Testis (tissue), 3 donors: ENCODE measurements around the gene GALNT18. TPM values are rescaled to one million over a fixed set of nuclear protein-coding genes. Genes with fewer than 3 reads are reported as not detected.
A peak's percentile ranks its signal among the peaks of the same experiment; 100 is the strongest.

Experiments used
- DNase-seq: peaks from one replicate; pipeline ENCODE4 v3.0.0-alpha.2; 2019
- H3K27ac ChIP-seq, 2 donors: fragments of 200-600 bp; sonication (generic); one replicate each; pipeline ENCODE4 v1.5.1; 2019
- H3K27me3 ChIP-seq: fragments of 200-600 bp; sonication (generic); one replicate; pipeline ENCODE4 v1.5.1; 2019
- H3K36me3 ChIP-seq: fragments of 200-600 bp; sonication (generic); one replicate; pipeline ENCODE4 v1.5.1; 2017; ENCODE audit warnings: low read depth; ENCODE audit errors: missing control alignments
- H3K4me1 ChIP-seq: fragments of 200-600 bp; sonication (generic); one replicate; pipeline ENCODE4 v1.5.1; 2019
- H3K4me3 ChIP-seq, 2 donors: fragments of 200-600 bp; sonication (generic); one replicate each; pipeline ENCODE4 v1.5.1; 2017 to 2019
- H3K9me3 ChIP-seq: fragments of 200-600 bp; sonication (generic); one replicate; pipeline ENCODE4 v1.5.1; 2017
- CTCF ChIP-seq, 3 experiments: fragments of 450-650 bp in 2 of 3; fragments of 200-600 bp in 1 of 3; sonication (generic) in 1 of 3; IDR thresholded peaks; one replicate each; pipeline ENCODE4 v1.5.1; 2016 to 2019; ENCODE audit warnings: antibody characterized with exemption in 3 of 3, mild to moderate bottlenecking in 2 of 3, moderate library complexity in 1 of 3
- POLR2A ChIP-seq: fragments of 450-650 bp; IDR thresholded peaks from one replicate; pipeline ENCODE4 v1.6.1; 2017; ENCODE audit warnings: antibody characterized with exemption, mild to moderate bottlenecking, moderate library complexity
- WGBS, 2 donors: methylation state at CpG; one replicate each; pipeline ENCODE4 v1.1.5; 2018; 5-methylcytosine and 5-hydroxymethylcytosine counted together
- intact Hi-C: fragments of 100-400 bp; cut with DNase I; formaldehyde crosslinking; loops from one replicate; pipeline ENCODE4 v1.15.1; 2023; ENCODE audit warnings: low total_unique reads
- polyA plus RNA-seq: library from polyadenylated mRNA; stranded (reverse); fragments of 350-450 nt; fragmentation: Illumina TruSeq; extraction: RNeasy Lipid Tissue Mini Kit (QIAGEN cat#74804); gene quantifications from one replicate; pipeline ENCODE4 v1.2.3, GENCODE V29; 2014; ENCODE audit warnings: low read depth, low replicate concordance; ENCODE audit not compliant: insufficient read depth
- total RNA-seq, 2 donors: library from RNA; depleted of rRNA; stranded (reverse); fragments of >200 nt; gene quantifications; one replicate each; pipeline ENCODE4 v1.2.3, GENCODE V29; 2016

Gene GALNT18
- total and polyA plus RNA-seq, 3 donors from 2014 or later, result 39.2 to 106 (median 73.9) TPM

DNA sequence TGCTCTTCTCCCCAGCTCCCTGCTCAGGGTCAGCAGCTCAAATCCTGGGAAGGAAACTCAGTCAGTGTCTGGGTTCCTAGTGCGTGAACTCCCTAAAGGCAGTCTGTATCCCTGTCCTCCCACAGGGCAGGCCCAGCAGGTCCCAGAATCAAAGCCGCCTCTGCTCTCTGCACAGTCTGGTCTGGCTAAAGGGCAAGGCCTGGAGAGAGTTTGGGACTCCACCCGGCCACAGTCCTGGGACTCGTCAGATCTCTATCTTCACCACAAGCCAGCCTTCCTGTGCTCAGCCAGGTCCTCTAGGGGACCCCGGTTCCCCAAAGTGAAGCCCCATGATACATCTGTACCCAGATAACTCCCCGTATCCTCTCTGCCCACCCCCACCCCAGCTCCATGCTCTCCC, 212.6 kb downstream of the GALNT18 start:
- H3K4me3 ChIP-seq, result no peak overlapping the region
- intact Hi-C loops, result no loop called here
- no peaks in the 10 kb centered on the region for H3K36me3 ChIP-seq
- TF ChIP-seq CTCF (IDR thresholded peaks at IDR 0.05), result no peak
- TF ChIP-seq POLR2A, result no peak
- WGBS, 2 donors, result 27 to 35% methylated on average over 6 of the region's 6 CpGs
- H3K27ac ChIP-seq, result peak overlapping the region; percentile 22 to 75
- peaks cover 50% of the 10 kb centered on the region for H3K4me1 ChIP-seq
- DNase-seq, result no peak
- no peaks in the 10 kb centered on the region for H3K27me3 ChIP-seq
- H3K9me3 ChIP-seq, result no peaks in the 10 kb centered on the region

DNA sequence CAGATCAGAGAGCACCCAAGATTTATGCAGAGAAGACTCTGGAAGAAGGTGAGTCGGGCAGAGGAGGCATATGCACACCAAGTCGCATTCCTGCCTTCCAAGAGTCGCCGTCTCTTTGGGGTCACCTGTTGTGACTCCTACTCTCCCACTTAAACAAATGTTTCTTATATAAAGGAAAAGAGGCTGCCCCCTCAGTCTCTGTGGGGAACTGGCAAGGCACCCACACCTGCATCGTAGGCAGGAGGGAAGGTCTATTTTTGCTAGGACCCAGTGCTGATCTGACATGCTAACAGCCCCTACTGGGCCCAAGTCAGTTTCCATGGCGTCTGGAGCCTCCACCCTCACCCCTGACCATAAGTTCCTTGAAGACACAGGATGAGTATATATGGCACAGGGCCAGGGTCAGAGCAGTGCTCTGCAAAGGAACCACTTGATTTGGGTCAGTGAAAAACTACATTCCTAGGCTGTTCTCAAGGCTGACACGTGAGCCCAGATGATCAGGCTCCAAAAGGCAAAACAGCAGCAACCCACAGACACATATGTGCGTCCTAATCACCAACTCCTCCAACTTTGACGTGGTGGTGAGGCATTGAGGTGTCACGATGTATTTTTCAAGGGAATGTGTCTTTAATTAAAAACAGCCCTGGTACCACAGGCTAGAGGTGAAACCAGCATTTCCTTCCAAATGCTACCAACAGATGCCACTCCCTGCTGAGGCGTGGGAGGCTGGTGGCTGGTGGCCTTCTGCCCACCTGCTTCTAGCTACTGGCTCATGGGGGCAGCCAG, 213.2 kb downstream of the GALNT18 start:
- intact Hi-C loops, result no loop called here
- no peaks in the 10 kb centered on the region for H3K36me3 ChIP-seq
- 49 to 57% methylated on average over 11 of the region's 11 CpGs for WGBS, 2 donors
- no peak for TF ChIP-seq CTCF (IDR thresholded peaks at IDR 0.05)
- TF ChIP-seq POLR2A, result no peak
- no peaks in the 10 kb centered on the region for H3K9me3 ChIP-seq
- H3K4me3 ChIP-seq, result no peak overlapping the region
- DNase-seq, result peak; percentile 67
- H3K4me1 ChIP-seq, result peaks cover 50% of the 10 kb centered on the region
- peak overlapping the region; percentile 22 to 75 for H3K27ac ChIP-seq
- H3K27me3 ChIP-seq, result no peaks in the 10 kb centered on the region

GRCh38 chr11:11407763-11408084, 214.1 kb downstream of the GALNT18 start:
- intact Hi-C loops, result no loop called here
- Histone ChIP-seq H3K27me3 (no peaks in the 10 kb centered on the region), H3K9me3 (no peaks in the 10 kb centered on the region), H3K4me1 (peaks cover 50% of the 10 kb centered on the region), H3K4me3 (no peak overlapping the region), H3K36me3 (no peaks in the 10 kb centered on the region), H3K27ac (peak overlapping the region in 1 of 2 donors; percentile 75)
- no peak for TF ChIP-seq CTCF (IDR thresholded peaks at IDR 0.05)
- no peak for TF ChIP-seq POLR2A
- DNase-seq, result peak; percentile 86
- 40 to 41% methylated on average over 5 of the region's 5 CpGs for WGBS, 2 donors

DNA sequence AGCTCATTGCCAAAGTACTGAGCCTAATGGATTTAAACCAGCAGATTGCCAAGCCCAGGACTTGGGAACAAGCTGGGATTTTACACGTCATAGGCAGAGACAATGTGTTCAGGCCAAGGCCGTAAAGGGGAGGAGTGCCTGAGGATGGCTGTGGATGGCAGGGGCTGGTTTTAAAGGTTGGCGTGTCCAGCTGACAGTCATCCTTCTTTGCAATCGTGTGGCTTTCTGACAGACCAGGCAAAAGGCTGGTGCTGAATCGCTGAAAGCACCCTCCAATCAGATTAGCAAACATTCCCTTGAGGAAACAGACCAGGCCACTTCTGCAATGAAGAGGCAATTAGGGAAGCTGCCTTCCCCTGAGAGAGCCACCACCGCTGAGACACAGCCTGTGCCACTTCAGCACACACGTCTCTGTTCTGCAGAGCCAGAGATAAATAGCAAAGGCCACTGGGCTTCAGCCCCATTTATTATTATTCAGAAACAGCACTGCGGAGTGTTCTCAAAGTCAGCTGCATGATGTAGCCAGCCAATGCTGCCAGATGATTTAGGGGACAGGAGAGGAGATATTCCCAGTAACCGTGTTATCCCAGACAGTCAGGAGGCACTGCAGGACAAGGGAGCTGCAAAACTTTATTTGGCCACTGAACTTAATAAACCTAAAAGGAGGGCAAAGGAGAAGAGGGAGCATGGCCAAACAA, 214.6 kb downstream of the GALNT18 start:
- peak overlapping the region; percentile 36 to 75 for H3K27ac ChIP-seq
- 28 to 63% methylated on average over 8 to 9 of the region's 9 CpGs for WGBS, 2 donors
- H3K9me3 ChIP-seq, result no peaks in the 10 kb centered on the region
- H3K4me1 ChIP-seq, result peaks cover 50% of the 10 kb centered on the region
- TF ChIP-seq CTCF (IDR thresholded peaks at IDR 0.05) (peak in 2 of 3 experiments; percentile 28 to 35), POLR2A (no peak)
- intact Hi-C loops, result no loop called here
- no peak overlapping the region for H3K4me3 ChIP-seq
- DNase-seq, result peak; percentile 84
- H3K36me3 ChIP-seq, result no peaks in the 10 kb centered on the region
- no peaks in the 10 kb centered on the region for H3K27me3 ChIP-seq
